WTC11 (cell line): ENCODE results near the gene PPP1R14C. TPM values are rescaled to one million over a fixed set of nuclear protein-coding genes. Genes with fewer than 3 reads are reported as not detected.

Experiments
- ATAC-seq: fragments of 200-7000 bp; cut with Tn5 transposase; 2 replicates; pipeline ENCODE4 v1.10.0; 2021; ENCODE audit warnings: mild to moderate bottlenecking, moderate library complexity
- CTCF ChIA-PET: fragments of 300-600 bp; sonication (Branson Sonifier 250); formaldehyde crosslinking; loops from one replicate; lab custom pipeline; 2021; ENCODE audit warnings: antibody characterized with exemption; lab: Charles Lee
- POLR2A ChIA-PET: fragments of 350-600 bp; sonication (Branson Sonifier 250); formaldehyde crosslinking; loops from one replicate; lab custom pipeline; 2021; ENCODE audit warnings: antibody characterized with exemption; lab: Charles Lee
- DNase-seq: peaks from one replicate; pipeline ENCODE4 v3.0.0; 2021; ENCODE audit warnings: low spot score
- H3K27ac Mint-ChIP-seq: 2 replicates; pipeline ENCODE4 v1.8.0; 2021; ENCODE audit warnings: mixed read lengths
- H3K27me3 Mint-ChIP-seq: 2 replicates; pipeline ENCODE4 v1.8.0; 2021; ENCODE audit warnings: low read depth, mild to moderate bottlenecking, moderate library complexity, mixed read lengths
- H3K36me3 Mint-ChIP-seq: 2 replicates; pipeline ENCODE4 v1.8.0; 2021; ENCODE audit warnings: mixed read lengths
- H3K4me1 Mint-ChIP-seq: 2 replicates; pipeline ENCODE4 v1.8.0; 2022; ENCODE audit warnings: mixed read lengths
- H3K4me3 Mint-ChIP-seq: 2 replicates; pipeline ENCODE4 v1.8.0; 2021; ENCODE audit warnings: mild to moderate bottlenecking, moderate library complexity, mixed read lengths
- H3K9me3 Mint-ChIP-seq: 2 replicates; pipeline ENCODE4 v1.8.0; 2021; ENCODE audit warnings: mixed read lengths
- NFE2L1 ChIP-seq: sonication (generic); formaldehyde crosslinking; IDR thresholded peaks from 2 replicates; pipeline ENCODE4 v1.8.1; 2023; ENCODE audit warnings: missing genetic modification reagents
- NR1H2 ChIP-seq: sonication (generic); formaldehyde crosslinking; IDR thresholded peaks from 2 replicates; pipeline ENCODE4 v1.9.0; 2021; ENCODE audit warnings: mild to moderate bottlenecking, moderate library complexity, missing genetic modification reagents
- RORB ChIP-seq: fragments of 250-450 bp; sonication (Bioruptor Pico); IDR thresholded peaks from 2 replicates; pipeline ENCODE4 v1.9.0; 2021; ENCODE audit warnings: mild to moderate bottlenecking
- TP53 ChIP-seq: sonication (generic); formaldehyde crosslinking; IDR thresholded peaks from 2 replicates; pipeline ENCODE4 v1.8.1; 2023; ENCODE audit warnings: mild to moderate bottlenecking, missing genetic modification reagents
- USF1 ChIP-seq: sonication (generic); formaldehyde crosslinking; IDR thresholded peaks from 2 replicates; pipeline ENCODE4 v1.8.0; 2022; ENCODE audit warnings: mild to moderate bottlenecking, missing genetic modification reagents
- ZBTB21 ChIP-seq: sonication (generic); formaldehyde crosslinking; IDR thresholded peaks from 2 replicates; pipeline ENCODE4 v1.8.1; 2023; ENCODE audit warnings: mild to moderate bottlenecking, missing genetic modification reagents, borderline replicate concordance
- total RNA-seq: library from RNA; stranded (reverse); gene quantifications from 3 replicates; pipeline ENCODE4 v1.2.3, GENCODE V29; 2021

The PPP1R14C gene
- total RNA-seq, 1 experiment from 2014 or later = 1.1 TPM

- TF ChIP-seq TP53 = no peak
- no peak for TF ChIP-seq NR1H2 (CRISPR knock-in tag)
- TF ChIP-seq NFE2L1 = no peak
- TF ChIP-seq USF1 (CRISPR knock-in tag) = no peak
- no peak for TF ChIP-seq ZBTB21 (CRISPR knock-in tag)
Measured at GRCh38 chr6:150298030-150298380, 155.2 kb downstream of the PPP1R14C start (continued).

GRCh38 chr6:150298676-150299075 lies 155.8 kb downstream of the PPP1R14C start:
- no peak for TF ChIP-seq RORB (CRISPR knock-in tag)
- Mint-ChIP-seq H3K4me3 (no peak overlapping the region), H3K4me1 (no peaks in the 10 kb centered on the region), H3K9me3 (peaks cover 27% of the 10 kb centered on the region), H3K27ac (no peak overlapping the region), H3K36me3 (peaks cover 19% of the 10 kb centered on the region), H3K27me3 (no peaks in the 10 kb centered on the region; the same call in 1 of the 2 replicates)
- POLR2A ChIA-PET = interaction anchor here (0.7 kb wide), 1 partner anchor 183 kb away, joined by 6 read pairs; no protein-coding TSS in a partner anchor
- CTCF ChIA-PET = no interaction called here
- ATAC-seq (no peak), DNase-seq (no peak)

Other genes starting within 250 kb of the PPP1R14C start
- gene RAET1E, start 244.9 kb upstream of the PPP1R14C start, total RNA-seq = not detected in 3 replicates
- not detected in 3 replicates for gene RAET1G, start 219.9 kb upstream of the PPP1R14C start, total RNA-seq
- 0.13 to 0.23 TPM in 2 of 3 replicates, not detected in the other for gene ULBP2, start 201.0 kb upstream of the PPP1R14C start, total RNA-seq
- 0.64 to 0.81 TPM (median 0.64 TPM) in 3 replicates for gene ULBP1, start 179.1 kb upstream of the PPP1R14C start, total RNA-seq
- not detected in 3 replicates for gene RAET1L, start 117.5 kb upstream of the PPP1R14C start, total RNA-seq
- gene ULBP3, start 73.9 kb upstream of the PPP1R14C start, total RNA-seq = 4.0 to 6.0 TPM (median 5.6 TPM) in 3 replicates
- gene IYD, start 226.0 kb downstream of the PPP1R14C start, total RNA-seq = 0.07 TPM in 1 of 3 replicates, not detected in the others